Stimulated activated naive CD4-positive, alpha-beta T cell treated with Interleukin-2 at 50 U/mL for 16 hours (primary cell): ENCODE data around the gene HLCS.

Source experiments
- DNase-seq: peaks from one replicate; lab custom pipeline; 2025; lab: John Stamatoyannopoulos, UW

The HLCS gene

DNA sequence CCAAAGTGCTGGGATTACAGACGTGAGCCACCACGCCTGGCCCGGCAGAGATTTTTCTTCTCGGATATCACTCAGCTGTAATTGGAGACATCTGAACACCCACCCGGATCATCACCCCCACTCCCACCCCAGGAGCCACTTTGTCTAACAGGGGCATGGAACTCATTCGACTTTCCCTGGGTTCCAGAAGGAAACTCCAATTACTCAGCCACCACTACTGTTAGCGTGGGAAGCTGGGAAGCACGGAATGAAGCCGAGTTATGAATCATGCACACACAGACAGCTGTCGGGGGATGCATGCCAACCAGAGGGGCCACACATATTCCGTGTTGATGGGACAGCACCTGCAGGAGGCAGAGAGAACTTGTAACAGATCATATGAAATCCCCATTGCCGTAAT is 85.2 kb downstream of the HLCS start:
- no peak for DNase-seq

DNA sequence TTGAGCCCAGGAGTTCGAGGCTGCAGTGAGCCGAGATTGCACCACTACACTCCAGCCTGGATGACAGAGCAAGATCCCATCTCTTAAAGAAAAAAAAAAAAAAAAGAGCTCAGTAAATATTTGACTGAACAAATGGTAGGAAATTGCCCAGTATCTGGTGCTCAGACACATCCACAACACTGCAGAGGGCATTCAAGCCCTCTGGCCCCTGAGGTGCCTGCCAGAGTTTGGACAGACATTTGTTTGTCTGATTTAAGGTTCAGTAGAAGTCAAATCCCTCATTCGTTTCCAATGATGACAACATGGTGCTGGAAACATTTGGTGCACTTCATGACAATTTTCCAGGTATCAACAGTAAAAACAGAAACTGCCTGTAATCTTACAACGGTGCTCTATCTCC is 86.6 kb downstream of the HLCS start:
- no peak for DNase-seq

GRCh38 chr21:36877741-36878140 is 88.7 kb downstream of the HLCS start:
- DNase-seq, result no peak

- DNase-seq, result no peak
These were observed 91.8 kb downstream of the HLCS start for GRCh38 chr21:36874665-36875064.

- no peak for DNase-seq
These were observed 93.0 kb downstream of the HLCS start for GRCh38 chr21:36873513-36873912.

GRCh38 chr21:36867291-36867905 is 99.1 kb downstream of the HLCS start:
- no peak for DNase-seq

- DNase-seq, result no peak
These were observed 100.0 kb downstream of the HLCS start for GRCh38 chr21:36866419-36866818.

GRCh38 chr21:36864974-36865373 is 101.5 kb downstream of the HLCS start:
- no peak for DNase-seq

- DNase-seq, result no peak
These were observed 103.2 kb downstream of the HLCS start for GRCh38 chr21:36863260-36863659.

DNA sequence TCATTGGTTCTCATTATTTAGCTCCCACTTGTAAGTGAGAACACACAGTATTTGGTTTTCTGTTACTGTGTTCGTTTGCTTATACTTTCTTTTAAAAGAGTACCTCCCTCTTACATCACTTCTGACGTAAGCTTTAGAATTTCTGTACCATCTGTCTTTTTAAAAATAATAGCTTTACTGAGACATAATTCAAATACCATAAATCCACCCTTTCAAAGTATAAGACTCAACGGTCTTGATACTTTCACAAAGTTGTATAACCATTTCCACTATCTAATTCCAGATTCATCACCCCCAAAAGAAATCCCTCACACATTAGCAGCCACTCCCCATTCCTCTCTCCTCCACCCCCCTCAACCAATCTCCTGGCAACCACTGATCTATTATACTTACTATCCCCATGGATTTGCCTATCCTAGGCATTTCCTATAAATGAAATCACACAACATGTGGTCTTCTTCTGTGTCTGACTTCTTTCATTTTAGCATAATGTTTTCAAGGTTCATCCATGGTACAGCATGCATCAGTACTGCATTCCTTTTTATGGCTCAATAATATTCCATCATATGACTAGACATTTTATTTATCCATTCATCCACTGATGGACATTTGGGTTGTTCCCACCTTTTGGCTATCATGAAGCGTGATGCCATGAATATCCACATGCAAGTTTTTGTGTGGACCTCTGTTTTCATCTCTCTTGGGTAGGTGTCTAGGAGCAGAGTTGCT is 104.7 kb downstream of the HLCS start:
- no peak for DNase-seq

GRCh38 chr21:36860736-36861594 is 105.5 kb downstream of the HLCS start:
- no peak for DNase-seq

GRCh38 chr21:36859744-36860501 is 106.5 kb downstream of the HLCS start:
- no peak for DNase-seq

DNA sequence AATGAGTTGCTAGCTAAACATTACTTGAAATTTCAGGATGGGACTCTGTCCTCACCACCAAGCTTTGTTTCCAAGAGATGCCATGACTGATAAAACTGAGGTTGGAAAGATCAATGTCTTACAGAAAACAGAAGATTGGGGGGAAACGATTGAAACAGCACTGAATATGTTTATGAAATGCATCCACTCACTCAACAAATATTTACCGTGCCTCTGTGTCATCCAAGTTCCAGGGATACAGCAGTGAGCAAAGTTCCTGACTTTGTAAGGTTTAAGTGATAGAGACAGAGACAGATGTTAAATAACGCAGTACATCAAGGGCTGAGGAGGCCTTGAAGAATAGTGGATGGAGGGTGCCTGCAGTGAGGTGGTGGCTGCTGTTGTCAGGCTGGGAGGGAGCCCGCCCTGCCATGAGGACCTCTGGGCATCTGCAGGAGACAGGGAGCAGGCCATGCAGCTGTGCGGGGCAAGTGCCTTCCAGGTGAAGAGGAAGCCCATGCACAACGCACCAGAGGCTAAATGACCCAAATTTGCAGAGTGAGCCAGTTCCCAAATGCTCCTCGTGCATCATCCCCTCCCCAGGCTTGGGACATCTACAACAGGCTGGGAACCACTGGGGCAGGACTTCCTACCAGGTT is 108.0 kb downstream of the HLCS start:
- no peak for DNase-seq

GRCh38 chr21:36856643-36857042 is 109.8 kb downstream of the HLCS start:
- DNase-seq, result no peak

DNA sequence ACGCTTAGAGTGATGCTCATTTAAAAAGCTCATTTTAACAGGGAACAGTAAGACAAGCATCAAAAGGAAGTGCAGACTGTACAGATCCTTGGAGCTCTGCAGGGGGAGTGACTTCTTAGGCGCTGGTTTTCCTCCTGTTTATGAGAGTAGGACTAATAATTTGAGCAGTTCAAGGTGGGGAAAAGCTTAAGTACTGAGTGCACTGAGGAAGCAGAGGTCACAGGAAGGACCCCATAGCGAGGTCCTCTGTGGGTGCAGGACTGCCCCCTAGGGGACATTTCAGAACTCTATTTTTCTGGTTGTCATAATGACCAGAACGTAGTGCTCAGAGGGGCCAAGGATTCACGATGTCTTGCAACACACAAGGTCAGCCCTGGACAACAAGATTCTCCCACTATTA is 112.1 kb downstream of the HLCS start:
- DNase-seq, result no peak

DNA sequence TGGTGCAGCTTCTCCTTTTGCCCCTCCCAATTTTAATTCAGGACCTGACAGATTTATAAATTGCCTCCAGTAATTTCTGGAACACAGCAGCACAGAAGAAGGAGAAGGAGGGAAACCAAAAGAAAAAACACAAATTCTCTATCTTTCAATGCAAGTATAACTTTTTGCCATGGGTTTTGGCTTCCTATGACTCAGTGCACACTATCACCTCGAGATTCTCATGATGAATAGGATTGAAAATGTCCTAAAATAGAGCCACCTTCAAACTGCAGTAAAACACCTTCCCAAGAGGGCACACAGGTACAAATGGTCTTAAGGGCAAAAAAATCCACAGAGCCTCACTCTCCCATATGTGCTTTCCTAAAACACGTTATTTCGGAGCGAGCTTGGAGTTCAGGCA is 113.6 kb downstream of the HLCS start:
- DNase-seq, result no peak

- no peak for DNase-seq
These were observed 114.2 kb downstream of the HLCS start for GRCh38 chr21:36852293-36852692.

DNA sequence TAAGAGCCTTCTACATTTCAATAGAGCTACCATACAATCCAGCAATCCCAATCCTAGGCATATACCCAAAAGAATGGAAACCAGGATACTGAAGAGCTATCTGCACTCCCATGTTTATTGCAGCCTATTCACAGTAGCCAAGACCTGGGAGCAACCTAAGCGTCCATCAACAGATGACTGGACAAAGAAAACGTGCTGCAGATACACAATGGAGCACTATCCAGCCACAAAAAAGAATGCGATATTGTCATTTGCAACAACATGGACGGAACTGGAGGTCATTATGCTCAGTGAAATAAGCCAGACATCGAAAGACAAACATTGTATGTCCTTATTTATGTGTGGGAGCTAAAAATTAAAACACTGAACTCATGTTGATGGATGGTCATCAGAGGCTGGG is 115.3 kb downstream of the HLCS start:
- DNase-seq, result no peak

- DNase-seq, result no peak
These were observed 116.1 kb downstream of the HLCS start for GRCh38 chr21:36850372-36850771.

DNA sequence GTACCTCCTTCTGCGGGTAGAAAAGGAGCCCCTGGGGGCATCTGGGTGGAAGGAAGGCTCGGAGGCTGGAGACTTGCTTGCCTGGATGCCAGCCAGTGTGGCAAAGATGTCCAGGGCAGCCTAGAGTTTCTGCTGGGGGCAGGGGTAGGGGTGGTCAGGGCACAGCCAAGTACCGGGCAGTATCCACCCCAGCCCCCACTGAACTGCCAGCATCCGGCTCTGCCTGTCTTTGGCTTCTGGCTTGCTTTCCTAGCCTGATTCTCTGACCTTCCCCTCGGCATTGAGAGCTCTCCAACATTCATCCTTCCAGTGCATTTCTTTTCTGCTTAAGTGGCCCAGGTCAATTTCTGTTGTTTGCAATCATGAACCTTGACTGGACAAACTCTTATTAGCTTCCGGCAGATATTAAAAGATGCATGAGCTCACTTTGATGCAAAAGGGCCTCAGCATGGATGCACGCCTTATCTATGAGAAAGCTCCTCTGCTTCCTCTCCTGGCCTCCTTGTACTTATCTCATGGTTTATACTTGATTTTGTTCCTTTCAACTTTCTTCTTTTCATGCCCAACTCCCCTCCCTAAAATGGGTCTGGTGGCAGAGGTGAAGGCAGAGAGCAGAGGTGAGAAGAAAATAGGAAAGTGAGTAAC is 116.9 kb downstream of the HLCS start:
- no peak for DNase-seq

GRCh38 chr21:36848730-36849274 is 117.7 kb downstream of the HLCS start:
- DNase-seq, result no peak
